Germinal center (tissue), 1 donor: ENCODE measurements around the gene WDR43.
A peak's percentile ranks its signal among the peaks of the same experiment; 100 is the strongest.

Experiments
- DNase-seq: peaks from one replicate; pipeline ENCODE4 v3.0.0; 2012; ENCODE audit warnings: mixed read lengths, low spot score

WDR43 gene, protein sequence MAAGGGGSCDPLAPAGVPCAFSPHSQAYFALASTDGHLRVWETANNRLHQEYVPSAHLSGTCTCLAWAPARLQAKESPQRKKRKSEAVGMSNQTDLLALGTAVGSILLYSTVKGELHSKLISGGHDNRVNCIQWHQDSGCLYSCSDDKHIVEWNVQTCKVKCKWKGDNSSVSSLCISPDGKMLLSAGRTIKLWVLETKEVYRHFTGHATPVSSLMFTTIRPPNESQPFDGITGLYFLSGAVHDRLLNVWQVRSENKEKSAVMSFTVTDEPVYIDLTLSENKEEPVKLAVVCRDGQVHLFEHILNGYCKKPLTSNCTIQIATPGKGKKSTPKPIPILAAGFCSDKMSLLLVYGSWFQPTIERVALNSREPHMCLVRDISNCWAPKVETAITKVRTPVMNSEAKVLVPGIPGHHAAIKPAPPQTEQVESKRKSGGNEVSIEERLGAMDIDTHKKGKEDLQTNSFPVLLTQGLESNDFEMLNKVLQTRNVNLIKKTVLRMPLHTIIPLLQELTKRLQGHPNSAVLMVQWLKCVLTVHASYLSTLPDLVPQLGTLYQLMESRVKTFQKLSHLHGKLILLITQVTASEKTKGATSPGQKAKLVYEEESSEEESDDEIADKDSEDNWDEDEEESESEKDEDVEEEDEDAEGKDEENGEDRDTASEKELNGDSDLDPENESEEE

DNA sequence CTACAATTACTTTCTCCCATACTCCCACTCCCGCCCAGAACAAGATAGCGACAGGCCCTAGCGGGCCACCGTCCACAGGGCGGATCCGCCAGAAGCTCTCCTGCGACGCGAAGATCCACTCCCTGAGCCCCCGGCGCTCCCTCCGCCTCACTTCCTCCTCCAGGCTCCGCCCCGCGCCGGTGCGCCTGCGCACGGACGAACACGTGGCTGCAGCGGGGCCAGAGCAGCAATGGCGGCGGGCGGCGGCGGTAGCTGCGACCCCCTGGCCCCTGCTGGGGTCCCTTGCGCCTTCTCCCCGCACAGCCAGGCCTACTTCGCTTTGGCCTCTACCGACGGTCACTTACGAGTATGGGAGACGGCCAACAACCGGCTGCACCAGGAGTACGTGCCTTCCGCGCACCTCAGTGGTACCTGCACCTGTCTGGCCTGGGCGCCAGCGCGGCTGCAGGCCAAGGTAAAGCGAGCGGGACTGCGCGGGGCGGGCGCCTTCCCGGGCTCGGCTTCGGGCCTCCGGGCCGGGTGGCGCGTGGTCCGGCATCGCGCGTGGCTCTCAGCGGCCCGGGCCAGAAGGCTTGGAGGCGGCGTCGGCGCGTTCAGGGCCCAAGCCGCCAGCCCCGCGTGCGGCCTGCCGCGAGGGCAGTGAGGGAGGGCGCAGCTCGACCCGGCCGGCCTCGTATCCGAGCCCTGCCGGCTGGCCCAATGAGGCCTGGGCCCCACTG is at the start of gene WDR43:
Gene WDR43 (plus strand): TSS at position 198 of the 719 bp plus-strand sequence. CDS start 32 bp downstream, at position 230.
- DNase-seq = peak; percentile 97

DNA sequence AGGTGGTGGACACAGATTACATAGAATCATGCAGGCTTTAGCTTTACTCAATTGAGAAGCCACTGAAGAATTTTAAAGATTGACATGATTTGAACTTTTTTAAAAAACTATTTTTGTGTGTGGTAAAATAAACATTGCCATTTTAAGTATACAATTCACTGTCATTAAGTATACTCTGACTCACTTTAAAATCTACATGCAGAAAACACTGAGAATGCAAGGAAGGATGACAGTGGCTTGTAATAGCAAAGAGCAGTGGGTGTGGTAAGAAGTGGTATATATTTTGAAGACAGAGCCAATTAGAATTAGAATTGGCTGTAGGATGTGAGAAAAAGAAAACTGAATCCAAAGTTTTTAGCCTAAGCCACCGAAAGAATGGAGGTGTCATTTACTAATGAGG is 39.3 kb upstream of the WDR43 start:
- no peak for DNase-seq

DNA sequence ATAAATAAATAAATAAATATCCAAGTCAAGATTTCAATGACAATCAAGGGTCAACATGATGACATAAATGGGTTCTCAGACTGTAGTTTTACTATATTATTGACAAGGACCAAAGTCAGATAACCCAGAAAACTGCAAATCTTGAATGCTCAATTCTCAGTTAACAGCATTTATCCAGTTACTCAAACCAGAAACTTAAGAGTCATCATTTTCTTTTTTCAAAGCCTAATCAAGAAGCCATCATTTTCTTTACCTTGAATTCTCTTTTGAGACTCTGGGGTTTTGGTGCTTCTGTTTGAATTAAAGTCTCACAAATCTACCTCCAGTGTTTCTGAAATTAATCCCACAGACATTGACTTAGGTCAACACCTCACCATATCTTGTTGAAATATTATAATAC is 38.5 kb upstream of the WDR43 start:
- DNase-seq = no peak

DNA sequence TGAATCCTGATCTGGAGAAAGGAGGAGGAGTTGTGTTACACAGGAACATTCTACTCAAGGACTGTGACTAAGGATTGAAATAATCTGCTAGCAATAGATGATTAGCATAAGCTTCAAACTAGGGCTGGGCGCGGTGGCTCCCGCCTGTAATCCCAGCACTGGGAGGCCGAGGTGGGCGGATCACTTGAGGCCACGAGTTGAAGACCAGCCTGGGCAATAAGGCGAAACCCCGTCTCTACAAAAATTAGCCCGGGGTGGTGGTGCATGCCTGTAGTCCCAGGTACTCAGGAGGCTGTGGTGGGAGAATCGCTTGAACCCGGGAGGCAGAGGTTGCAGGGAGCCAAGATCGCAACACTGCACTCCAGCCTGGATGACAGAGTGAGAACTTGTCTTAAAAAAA is 25.9 kb upstream of the WDR43 start:
- DNase-seq = no peak

DNA sequence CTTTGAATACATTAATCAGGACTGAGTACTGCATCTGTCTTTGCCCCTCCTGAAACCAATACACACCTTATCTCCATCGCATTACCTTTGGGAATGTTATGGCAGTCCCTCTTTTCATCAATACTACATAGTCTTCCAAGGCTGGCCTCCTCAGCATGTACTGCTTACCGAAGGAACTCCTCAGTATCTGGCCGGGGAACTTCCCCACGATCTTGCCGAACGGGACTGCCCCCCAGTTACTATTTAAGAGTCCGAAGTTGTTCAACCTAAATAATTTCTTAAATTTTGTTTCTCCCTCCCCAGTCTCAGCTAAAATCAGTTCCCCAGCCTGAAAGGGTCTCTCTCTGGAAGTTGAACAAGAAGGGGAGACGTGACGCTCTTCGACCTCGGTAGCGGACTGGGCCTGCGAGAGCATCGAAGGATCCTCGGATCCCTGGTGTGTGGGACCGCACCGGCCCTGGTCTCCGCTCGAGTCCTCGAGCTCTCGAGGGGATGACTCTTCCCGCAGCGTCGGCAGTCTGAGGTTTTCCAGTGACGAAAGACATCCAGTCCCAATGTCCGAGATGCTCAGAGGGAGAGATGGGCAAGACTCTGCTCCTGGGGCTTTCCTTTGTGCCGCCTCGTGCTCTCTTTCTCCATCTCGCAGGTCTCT is 24.8 kb upstream of the WDR43 start:
- DNase-seq = peak; percentile 8

DNA sequence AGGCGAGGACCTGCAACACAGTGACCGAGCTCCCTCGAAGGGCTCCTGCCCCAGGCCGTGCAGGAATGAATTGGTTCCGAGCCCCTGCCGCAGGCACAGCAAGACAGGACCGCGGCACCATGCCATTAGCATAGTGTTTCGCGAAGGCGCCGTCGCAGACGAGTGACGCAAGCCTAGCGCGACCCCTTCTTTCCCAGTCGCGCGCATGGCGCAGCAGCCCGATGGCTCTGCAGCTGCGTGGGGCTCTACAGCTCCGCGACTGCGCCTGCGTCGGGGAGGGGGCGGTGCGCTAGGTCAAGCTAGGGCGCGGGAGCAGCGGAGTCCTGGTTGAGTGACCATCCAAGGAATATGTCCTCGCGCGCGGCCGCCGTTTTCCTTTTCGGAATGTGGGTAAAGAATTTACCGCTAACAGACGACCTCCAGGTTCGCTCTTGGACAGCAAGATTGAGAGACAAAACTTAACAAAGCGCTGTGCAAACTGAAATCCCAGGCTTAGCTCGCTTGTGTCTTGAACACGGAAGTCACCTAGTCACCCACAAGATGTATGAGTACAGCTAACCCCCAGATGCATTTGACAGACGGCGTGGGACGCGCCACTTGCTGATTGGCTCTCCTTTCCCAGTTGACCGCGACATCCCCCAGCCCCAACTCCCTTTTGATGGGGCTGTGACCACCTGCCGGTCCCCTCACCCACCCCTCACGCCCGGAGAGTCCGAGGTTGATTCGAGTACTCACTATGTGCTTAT is 24.1 kb upstream of the WDR43 start, which contains the start of gene TRMT61B:
Gene TRMT61B (minus strand): TSS at position 164 of the 746 bp plus-strand sequence. CDS start 32 bp downstream, at position 132.
- DNase-seq = peak; percentile 96

DNA sequence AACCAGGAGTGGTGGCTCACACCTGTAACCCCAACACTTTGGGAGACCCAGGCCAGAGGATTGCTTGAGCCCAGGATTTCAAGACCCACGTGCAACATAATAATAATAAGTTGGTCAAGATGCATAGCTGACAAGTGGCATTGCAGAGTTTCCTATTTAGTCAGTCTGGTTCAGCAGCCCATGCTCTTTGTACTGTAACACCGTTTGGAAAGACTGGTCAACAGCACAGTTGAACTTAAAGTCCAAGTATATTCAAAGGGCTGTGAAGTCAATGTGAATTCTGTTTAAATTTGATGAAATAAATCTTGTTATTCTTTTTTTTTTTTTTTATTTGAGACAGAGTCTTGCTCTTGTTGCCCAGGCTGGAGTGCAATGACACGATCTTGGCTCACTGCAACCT is 22.8 kb upstream of the WDR43 start:
- DNase-seq = no peak

DNA sequence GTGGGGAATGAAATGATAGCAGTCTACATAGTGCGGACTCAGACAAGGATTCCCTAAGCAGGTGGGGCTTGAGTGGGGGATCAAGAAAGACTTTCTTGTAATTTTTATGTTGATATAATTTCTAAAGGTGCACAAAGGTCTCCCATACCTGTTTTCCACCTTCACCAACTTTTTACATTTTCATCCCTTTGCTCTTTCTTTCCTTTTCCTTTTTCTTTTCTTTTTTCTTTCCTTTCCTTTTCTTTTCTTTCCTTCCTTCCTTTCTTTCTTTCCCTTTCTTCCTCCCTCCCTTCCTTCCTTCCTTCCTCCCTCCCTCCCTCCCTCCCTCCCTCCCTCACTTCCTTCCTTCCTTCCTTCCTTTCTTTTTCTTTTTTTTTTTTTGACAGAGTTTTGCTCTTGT is 14.3 kb upstream of the WDR43 start:
- DNase-seq = no peak

DNA sequence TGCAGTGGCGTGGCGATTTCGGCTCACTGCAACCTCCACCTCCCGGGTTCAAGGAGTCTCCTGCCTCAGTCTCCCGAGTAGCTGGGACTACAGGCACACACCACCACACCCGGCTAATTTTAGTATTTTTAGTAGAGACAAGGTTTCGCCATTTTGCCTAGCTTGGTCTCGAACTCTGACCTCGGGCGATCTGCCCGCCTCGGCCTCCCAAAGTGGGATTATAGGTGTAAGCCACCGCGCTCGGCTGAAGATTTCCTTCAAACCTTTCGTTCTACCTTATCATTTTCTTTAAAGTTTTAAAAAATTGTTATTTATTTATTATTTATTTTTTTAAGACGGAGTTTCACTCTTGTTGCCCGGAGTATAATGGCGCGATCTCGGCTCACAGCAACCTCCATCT is 979 bp upstream of the WDR43 start:
- no peak for DNase-seq

DNA sequence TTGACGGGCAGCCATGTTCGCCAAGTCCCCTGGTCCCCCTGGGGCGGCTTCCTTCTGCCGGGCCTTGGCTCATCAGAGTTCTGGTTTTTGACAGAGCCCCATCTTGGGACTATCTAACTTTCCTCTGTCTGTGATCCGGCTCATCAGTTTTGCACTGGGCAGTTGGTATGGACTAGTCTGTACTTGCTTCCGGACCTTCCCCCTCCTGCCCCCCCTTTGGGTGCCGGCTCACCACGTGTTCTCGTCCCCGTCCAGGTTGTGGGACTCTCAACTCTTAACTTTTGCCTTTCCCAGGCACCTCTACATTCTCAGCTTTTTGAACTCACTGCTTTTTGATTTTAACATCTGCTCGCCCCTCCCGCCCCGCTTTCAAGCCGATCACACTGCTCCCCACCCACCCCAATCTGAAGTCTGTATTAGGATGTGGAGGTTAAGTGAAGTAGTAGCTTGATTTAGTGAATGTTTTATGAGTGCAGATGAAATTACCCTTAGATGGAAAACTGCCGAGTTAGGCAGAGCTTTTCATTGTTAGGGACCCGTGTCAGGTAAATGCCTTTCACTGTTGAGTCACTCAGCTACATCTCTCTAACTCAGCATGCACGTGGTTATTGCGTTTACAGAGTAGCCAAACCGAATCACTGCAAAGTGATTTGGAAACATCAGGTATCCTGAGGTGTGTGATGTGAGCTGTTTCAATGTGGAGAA is 874 bp downstream of the WDR43 start:
- peak; percentile 47 for DNase-seq

DNA sequence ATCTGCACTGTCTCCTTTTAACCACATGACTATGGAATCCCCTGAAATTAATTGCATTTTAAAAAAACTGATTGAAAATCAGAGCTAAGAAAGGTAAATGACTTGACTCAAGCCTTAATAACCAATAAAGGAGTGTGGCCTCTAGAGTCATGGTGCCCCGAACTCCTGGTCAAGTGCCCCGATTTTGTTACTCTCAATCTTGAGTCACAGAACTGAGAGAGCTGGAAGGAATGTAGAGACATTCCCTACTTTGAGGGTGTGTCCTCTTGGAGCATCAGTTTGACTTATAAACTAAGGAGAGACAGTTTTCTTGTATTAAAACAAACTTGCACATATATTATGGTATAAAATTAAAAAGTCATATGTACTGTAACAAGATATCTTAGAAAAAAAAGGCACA is 2.4 kb downstream of the WDR43 start:
- DNase-seq = no peak

DNA sequence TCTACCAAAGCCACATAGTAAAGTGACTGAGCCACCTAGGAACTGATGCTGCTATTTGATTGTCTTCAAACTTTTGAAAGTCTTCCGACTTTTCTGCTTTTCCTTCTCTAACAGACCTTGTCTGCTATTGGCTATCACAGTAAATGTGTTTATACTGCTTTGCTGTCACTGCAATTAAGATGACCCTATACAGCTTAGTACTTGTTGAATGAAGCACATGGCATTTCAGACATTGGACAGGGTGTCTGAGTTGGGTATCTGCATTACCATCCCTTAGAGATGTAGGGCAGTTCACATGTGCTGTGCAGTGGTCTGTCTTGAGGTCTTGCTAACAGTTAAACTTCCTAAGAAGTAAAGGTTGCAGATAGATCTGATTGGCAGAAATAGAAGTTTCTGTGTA is 3.6 kb downstream of the WDR43 start:
- DNase-seq = no peak

DNA sequence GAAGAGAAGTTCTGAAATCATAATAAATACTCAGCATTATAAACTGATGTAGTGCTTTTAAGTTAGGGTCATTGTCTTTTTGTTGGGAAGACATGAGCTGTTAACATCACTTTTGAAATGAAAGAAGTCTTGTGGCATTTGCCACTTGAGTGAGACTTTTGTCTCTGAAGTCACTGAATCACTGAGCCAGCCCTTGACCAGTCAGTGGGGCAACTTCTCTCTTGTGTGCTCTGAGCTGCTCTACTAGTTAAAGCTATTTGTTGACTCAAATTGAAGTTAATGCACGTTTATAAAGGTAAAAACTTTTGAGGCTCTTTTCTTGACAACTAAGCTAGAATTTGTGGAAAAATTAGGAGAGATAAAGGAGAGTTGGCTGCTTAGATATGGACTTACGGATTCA is 6.7 kb downstream of the WDR43 start:
- DNase-seq = no peak

DNA sequence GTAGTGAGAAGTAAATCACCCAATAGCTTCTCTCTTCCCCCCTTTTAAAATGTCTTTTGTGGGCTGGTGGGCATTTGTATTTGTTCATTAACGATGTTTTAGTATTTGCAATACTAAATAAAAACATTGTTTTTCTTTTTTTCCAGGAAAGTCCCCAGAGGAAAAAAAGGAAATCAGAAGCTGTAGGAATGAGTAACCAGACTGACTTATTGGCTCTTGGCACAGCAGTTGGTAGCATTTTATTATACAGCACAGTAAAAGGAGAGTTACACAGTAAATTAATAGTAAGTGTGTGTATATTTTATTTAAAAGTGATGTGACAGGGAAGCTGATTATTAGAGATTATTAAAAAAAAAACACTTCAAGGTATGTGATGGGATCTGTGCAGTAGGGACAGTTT is 7.4 kb downstream of the WDR43 start:
- DNase-seq = no peak

DNA sequence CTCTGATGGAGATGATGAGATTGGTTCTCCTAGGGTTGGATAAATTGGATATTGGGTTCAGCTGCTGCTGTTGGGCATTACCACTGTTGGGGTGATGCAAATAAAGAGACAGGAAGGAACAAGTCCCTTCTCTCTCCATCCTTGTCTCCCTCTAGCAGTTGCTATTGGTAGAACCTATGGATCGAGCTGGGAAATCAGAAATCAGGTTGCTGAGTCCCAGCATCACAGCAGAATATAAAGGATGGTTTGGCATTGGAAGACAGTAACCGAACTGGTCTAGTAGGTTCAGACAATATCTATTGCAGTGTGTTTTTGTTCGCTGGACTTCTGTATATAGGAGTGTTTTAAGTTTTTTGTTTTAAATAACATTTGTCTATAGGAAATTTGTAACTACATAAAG is 8.1 kb downstream of the WDR43 start:
- no peak for DNase-seq

DNA sequence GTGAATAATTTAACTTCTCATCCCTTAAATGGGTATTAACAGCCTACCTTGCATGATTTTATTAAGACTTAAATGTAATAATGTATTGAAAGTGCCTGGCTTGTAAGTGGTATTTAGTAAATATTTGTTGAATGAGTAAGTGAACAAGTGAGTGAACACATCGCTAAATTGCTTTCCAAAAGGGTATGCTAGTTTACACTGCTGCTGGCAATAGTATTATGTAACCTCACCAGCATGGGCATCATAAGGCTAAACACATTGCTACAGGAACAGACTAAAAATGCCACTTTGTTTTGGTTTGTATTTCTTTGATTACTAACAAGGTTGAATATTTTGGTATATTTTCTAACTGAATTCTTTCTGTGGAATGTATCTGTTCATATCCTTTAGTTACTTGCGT is 9.8 kb downstream of the WDR43 start:
- DNase-seq = no peak

DNA sequence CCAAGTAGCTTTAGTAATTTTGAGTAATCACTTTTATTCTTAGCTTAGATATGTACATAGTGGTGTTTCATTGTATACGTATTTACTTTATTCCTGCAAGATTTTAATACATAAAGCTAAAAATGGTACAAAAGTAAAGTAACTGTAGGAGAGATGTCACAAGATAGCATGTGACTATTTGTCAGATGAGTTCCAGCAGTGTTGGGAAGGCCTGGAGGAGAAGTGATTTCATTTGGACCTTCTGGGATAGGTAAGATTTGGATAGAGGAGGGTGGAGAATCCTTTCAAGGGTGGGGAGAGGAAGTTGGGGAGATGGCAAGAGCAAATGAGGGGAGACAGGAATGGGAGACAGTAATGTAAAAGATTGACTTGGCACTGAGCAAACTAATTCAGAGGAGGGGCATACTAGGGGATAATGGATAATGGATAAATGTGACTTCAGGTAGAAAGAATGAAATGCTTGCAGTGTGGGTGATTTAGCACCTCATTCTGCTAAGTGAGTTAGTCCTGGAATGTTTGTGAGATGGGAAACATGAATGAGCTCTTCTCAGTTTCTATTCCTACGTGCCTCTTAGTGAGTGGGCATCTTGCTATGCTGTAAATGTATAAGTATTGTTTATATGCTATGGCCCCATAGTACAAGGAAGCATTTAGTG is 10.5 kb downstream of the WDR43 start:
- no peak for DNase-seq

DNA sequence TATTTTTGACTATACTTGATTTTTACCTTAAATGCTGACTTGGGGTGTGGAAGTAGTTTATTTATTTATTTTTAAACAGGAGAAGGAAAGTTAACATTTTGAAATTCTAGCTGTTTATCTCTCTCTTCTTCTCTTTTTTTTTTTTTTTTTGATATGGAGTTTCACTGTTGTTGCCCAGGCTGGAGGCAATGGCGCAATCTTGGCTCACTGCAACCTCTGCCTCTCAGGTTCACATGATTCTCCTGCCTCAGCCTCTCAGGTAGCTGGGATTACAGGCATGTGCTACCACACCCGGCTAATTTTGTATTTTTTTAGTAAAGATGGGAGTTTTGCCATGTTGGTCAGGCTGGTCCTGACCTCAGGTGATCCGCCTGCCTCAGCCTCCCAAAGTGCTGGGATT is 11.1 kb downstream of the WDR43 start:
- no peak for DNase-seq

DNA sequence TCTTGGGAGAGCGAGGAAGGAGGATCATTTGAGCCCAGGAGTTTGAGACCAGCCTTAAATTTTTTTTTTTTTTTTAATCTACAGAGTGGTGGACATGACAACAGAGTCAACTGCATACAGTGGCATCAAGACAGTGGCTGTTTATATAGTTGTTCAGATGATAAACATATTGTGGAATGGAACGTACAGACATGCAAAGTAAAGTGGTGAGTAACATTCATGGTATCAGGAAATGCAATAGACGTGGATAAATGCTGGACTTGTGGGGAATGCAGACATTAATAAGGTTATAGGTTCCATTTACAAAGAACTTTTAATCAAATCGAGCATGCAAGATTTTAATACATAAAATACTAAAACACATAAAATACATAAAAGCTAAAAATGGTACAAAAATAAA is 11.9 kb downstream of the WDR43 start:
- DNase-seq = no peak

DNA sequence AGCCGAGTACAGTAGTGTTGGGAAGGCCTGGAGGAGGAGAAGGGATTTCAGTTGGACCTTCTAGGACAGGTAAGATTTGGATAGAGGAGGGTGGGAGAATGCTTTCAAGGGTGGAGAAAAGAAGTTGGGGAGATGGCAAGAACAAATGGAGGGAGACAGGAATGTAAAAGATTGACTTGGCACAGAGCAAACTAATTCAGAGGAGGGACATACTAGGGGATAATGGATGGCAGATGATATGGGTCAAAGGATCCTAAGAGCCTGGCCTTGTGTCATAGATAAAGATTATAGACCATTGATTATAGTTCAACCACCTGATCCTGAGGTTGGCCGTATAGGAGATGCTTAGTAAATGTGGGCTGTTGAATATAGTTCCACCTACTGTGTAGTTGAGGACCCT is 12.4 kb downstream of the WDR43 start:
- DNase-seq = no peak
